ENCODE results near the gene TMEM17.

DNA sequence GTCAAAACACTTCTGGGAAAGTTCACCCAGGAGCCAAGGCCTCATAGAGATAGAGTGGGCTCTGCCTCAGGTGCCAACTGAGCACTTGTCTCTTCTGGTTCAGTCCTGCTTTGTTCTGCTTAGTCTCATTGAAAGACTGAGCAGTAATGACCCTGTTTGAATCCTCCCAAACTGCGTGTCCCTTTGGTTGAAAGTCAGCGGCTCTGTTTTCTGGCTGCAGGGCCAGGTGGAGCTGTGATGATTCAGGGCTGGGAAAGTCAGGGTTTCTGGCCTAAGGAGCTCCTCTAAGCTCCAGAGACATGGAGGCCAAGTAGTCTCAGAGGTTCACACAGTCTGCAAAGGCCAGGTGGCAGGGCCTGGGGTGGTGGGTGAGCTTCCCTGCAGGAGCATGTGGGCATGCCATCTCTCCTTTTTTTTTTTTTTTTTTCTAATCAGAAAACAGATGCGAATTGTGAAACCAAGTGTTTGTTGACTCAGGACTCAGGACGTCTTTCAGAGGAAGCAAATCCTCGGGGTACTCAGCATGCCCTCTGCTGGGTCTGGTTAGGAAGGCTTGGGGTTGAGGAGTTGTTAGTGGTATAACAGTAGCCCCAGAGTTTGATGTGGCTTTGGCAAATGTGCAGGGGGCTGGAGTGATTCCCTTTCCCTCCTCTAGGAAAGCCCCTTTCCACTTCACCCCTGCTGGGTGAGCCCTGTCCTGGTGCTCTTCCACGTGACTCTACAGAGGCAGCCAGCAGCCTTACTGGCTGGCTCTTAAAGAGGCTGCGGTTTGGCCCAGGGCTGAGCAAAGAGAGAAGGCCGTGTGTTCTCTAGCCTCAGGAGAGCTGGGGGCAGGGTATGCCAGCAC lies 38.3 kb downstream of the TMEM17 start:
- TF ChIP-seq, protein P1, sequence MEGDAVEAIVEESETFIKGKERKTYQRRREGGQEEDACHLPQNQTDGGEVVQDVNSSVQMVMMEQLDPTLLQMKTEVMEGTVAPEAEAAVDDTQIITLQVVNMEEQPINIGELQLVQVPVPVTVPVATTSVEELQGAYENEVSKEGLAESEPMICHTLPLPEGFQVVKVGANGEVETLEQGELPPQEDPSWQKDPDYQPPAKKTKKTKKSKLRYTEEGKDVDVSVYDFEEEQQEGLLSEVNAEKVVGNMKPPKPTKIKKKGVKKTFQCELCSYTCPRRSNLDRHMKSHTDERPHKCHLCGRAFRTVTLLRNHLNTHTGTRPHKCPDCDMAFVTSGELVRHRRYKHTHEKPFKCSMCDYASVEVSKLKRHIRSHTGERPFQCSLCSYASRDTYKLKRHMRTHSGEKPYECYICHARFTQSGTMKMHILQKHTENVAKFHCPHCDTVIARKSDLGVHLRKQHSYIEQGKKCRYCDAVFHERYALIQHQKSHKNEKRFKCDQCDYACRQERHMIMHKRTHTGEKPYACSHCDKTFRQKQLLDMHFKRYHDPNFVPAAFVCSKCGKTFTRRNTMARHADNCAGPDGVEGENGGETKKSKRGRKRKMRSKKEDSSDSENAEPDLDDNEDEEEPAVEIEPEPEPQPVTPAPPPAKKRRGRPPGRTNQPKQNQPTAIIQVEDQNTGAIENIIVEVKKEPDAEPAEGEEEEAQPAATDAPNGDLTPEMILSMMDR (IDR thresholded peaks at IDR 0.05) = no peak
- TF ChIP-seq POLR2A (IDR thresholded peaks at IDR 0.05) = no peak
